ENCODE measurements around the gene FAM180B.

Gene FAM180B

DNA sequence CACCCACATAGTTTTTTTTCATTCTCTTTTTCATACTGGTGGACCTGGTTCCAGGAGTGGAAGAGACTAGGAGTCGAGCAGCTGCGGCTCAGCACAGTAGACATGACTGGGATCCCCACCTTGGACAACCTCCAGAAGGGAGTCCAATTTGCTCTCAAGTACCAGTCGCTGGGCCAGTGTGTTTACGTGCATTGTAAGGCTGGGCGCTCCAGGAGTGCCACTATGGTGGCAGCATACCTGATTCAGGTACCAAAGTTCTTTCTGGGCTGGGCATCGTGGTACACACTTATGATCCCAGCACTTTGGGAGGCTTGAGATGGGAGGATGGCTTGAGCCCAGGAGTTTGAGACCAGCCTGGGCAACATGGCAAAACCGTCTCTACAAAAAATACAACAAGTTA lies 16.8 kb upstream of the FAM180B start:
- DNase-seq, result no peak

DNA sequence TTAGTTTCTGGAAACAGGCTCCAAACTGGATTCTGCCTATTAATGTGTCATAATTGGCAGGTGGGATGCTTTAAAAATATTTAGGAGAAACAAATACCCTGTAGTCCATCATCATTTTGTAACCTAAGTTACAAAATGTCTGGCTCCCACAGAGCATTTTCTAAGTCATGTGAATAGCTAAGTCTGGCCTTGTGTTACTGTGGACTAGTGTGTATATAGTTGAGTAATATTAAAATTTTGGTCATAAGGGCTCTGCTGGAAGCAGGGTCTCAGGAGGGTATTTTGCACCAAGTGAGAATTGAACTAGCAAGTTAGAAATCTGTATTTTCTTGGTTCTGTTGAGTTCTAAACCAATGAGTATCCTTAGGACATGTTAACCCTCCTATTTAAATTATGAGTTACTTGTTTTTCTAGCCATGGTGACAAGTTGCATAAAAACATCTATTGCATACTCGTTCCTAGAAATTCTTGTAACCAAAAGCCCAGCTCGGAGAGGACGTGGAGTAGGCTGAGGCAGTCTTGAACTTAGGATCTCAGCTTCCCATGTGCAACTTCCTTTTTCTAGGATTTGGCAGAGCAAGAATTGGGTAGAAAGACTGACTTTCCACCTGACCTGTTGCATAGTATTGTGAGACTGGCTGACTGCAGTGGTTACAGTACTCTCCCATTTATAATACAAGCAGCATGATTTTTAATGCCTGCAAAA lies 15.7 kb upstream of the FAM180B start:
- DNase-seq, result no peak

DNA sequence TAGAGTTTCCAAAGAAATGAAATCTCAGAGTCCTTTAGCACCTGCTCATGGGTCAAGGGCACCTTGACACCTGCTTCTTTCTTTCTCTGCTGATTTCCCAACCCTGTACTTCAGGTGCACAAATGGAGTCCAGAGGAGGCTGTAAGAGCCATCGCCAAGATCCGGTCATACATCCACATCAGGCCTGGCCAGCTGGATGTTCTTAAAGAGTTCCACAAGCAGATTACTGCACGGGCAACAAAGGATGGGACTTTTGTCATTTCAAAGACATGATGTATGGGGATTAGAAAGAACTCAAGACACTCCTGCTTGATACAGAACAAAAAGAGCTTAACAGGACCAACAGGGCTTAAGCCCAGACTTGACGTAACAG lies 15.1 kb upstream of the FAM180B start:
- DNase-seq, result no peak

DNA sequence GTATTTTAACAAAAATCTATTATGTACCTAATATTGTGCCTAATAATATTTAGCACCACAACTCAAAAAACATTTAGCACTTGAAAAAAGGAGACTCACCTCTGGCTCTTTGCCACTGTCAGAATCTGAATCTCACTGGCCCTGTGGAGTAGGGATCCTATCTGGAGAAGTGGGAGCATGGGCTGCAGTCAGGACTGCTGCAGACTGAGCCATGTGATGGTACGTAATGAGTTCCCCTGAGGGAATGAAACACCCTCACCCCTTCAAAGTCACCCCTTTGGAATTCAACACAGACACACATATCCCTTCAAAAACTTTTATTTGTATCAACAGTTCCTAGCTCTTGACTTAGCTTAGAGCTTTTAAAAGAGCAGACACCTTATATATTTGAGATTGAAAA lies 14.6 kb upstream of the FAM180B start:
- DNase-seq, result no peak

DNA sequence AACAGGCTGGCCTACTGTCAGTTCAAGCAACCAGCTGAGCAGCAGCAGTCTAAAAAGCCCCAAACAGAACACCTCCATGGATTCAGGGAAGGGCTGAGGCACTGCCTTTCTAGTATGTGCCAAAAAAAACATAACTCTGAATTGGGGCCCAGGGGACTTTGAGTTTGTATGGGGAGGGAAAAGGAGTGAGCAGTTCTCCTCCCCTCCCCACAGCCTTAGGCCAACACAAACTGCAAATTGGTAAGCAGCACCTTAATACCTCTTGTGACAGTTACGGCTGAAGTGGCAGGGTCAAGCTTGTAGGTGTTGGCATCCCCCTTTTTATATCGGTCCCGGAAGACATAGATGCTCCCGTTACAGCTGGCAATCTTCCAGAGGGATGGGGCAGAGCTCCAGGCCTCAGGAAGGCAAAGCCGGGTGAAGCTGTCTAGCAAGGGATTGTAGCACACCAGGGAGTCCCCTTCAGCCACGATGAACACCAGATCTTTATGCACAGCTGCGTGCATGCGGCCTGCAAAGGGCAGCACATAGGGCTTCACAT lies 13.7 kb upstream of the FAM180B start:
- DNase-seq, result no peak

DNA sequence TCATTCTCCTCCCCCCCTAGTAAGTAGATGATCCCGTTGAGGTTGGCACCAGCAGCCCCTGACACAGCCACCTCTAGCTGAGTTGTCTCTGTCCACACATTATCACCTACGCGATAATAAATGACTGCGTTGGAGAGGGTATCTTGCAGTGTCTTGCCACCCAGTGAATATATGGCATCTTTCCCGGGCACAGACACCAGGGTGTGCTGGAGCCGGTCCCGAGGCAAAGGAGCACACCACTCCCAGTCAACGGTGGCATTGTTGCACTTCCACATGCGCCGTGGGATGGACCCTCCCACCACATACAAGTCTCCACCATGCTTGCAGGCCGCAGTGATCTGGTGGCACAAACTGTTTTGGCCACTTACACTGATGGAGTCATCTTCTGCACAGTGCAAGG lies 13.2 kb upstream of the FAM180B start:
- DNase-seq, result no peak

DNA sequence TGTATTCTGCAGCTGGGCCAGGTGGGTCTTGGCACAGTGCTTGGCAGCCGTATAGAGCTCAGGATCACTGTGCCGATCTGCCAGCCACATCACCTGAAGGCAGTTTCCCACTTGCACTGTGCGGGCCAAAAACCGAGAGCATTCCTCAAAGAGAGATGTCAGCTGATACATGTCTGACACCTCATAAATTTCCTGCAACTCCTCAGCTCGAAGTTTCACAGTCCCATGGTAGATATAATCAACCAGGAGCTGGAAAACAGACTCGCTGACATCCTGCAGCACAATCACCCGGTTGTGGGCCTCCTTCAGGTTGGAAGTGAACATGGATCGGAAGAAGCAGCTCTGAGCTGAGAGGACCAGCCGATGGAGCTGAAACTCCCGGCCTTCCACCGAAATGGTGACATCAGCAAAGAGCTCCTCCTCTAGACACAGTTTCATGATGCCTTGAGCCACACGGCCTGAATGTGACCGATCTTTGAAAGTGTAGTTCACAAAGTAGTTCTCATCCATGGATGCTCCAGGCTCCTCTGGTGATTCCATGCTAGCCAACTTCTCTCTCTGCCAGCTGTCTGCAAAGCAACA lies 8.9 kb upstream of the FAM180B start:
- no peak for DNase-seq

DNA sequence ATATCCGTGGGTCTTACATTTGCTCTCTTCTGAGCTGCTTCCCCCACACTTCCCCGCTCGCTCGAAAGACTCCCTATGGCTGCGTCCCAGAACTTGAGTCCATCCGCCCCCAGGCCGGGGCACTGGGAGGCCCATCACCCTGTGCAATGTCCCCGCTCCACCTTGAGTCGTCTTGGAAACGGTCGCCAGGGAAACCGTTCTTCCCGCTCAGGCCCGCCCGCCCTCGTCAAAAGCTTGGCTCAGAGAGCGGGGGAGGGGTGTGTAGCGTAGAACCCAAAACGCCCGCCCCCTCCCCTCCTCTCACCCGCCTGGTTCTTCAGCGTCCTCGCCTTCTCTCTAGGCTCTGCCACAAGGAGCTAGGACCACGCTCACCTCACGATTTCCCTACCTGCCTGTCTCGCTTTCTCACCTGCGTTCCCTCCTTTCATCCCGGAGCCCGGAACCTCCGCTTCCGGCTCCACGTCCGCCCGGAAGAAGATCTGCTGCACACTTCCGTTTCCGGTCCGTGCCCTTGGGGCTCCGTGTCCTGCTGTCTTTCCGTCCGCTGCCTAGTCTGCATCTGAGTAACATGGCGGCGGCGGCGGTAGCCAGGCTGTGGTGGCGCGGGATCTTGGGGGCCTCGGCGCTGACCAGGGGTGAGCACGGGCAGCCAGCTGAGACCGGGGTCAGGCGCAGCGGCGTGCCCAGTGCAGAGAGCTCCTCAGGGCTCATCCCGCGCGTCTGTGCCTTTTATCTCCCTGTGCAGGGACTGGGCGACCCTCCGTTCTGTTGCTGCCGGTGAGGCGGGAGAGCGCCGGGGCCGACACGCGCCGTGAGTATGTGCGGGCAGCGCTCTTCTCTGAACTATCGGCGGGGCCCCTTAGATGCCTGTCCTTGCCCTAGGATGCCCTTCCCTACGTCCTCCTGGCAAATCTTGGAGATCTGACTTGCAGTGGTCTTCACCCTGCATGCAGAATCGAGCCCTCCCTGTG lies 7.7 kb upstream of the FAM180B start, which contains the start of the genes KBTBD4 and NDUFS3:
TSS of gene KBTBD4 (minus strand) at position 447 of the 971 bp plus-strand sequence. CDS start at position 428, 19 bp downstream.
TSS of gene NDUFS3 (plus strand) at position 551 of the 971 bp plus-strand sequence. CDS start at position 569, 18 bp downstream.
- peak; percentile 88 to 90 for DNase-seq

DNA sequence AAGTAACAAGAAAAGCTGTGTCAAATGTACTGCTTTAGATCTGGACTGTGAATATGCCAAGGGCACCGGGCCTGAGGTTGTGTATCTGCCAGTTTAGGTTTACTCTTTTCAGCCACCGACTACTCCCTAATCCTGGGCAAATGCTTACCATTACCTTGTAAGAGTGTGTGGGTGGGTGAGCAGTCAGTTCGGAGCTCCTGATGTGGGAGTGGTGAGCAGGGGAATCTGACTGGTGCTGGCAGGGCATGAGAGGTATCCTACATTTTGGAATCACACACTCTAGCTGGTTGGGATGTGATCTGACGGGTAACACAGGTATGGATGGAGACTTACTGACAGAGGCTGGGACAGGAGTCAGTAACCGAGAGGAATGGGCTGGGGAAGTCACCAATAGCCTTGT lies 2.6 kb upstream of the FAM180B start:
- DNase-seq, result no peak

DNA sequence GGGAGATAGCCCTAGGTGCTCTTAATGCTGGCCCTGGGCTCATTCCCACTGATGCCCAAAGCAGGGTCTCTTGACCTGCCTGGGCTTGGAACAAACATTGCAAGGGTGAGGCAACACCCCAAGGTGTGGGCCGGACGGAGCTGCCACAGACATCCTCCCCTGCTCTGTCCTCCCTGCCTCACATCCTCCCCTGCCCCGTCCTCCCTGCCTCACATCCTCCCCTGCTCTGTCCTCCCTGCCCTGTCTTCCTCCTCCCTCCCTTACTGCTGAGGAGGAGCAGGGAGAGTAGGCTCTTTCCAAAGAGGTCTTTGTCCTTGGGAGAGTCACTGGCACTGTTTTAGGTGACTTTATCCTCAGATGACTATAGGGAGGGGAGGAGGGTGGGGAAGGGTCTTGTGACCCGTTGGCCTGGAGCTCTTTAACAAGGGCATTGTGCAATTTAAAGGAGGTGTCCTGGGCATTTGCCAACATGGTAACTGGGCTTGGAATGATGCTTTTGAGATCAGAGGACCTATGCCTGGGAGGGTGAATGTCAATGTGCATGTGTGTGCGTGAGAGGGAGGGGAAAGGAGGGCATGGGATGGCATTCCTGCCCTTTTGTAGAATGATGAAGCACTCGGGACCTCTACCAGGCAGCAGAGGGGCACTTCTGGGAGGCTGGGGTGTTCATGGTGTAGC lies 700 bp downstream of the FAM180B start:
- no peak for DNase-seq

DNA sequence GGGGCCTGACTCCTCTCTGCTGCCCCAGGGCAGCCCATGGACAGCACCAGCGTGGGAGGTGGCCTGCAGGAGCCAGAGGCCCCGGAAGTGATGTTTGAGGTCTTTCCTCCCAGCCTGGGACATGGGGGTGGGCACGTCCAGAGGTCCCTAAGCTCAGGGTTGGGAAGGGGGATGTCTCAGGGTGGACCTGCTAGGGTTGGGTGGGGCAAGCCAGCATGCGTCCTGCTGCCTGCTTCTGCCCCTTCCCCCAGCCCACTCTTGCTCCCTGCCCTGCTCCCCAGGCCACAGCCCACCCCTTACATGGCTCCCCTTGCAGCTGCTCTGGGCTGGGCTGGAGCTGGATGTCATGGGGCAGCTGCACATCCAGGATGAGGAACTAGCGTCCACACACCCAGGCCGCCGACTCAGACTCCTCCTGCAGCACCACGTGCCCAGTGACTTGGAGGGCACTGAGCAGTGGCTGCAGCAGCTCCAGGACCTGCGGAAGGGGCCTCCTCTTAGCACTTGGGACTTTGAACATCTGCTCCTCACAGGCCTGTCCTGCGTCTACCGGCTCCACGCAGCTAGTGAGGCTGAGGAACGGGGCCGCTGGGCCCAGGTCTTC lies 1.3 kb downstream of the FAM180B start:
- no peak for DNase-seq

DNA sequence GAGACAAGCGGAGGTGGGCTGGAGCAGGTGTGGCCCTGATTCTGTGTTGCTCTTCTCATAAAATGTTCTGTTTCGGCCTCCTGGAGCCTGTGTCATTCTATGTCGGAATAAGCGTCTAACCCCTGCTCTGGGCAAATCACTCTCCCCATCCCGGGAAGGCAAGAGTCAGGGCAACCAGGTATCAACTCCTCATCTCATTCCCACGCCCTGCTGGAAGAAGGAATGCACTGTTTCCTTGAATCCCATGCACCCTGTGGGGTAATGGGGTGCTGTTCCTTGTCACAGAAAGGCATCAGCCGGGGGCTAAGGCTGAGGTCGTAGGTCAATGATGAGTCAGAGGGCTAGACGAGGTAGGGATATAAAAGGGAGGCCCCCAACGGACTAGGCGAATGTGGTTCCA lies 2.6 kb downstream of the FAM180B start:
- no peak for DNase-seq

DNA sequence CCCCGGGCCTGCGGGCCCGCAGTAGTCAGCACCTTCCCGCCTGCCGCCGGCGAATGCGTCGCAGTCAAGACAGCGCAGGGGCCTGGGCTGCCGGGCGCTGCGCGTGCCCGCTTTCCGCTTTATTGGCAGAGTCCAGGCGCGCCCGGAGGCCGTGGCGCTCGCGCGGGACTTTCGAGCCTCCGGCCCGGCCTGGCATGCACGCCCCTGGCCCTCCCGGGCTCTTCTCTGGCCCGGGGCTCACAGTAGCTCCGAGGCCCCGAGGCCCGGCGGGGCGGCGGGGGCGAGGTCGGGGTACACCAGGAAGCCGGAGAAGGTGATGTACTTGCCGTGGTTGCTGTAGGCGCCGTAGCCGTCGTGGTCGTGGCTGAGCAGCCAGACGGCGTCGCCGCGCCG lies 3.1 kb downstream of the FAM180B start:
- DNase-seq, result no peak

DNA sequence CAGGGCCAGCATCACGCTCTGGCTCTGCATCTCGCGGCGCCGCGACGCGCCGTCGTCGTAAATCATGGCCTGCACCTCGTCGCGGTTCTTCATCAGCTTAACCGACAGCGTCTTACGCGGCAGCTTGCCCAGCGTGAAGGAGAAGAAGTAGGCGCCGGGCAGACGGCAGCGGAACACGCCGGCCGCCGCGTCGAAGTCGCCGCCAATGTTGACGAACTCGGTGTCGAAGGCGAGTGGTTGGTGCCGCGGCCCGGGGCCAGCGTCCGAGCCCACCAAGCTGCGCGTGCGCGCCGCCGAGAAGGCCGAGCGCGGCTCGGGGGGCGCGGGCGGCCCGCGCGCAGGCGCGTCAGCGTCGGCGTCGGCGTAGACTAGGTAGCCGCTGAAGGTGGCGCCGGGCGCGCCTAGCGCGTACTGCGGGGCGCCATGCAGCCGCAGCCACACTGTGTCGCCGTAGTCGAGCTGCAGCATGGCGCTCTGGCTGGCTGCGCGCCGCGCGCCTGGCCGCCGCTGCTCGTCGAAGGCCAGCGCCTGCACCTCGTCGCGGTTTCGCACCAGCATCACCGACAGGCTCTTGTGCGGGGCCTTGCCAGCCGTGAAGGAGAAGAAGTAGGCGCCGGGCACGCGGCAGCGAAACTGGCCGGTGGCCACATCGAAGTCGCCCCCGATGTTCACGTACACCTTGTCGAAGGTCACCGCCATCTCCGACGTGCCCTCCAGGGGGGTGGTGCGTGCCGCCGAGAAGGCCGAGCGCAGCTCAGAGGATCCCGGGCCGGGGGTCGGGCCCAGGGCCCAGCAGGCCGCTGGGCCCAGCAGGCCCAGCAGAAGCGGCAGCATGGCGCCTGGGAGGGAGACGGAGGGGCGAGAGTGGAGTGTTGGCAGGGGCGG lies 3.7 kb downstream of the FAM180B start:
- no peak for DNase-seq

DNA sequence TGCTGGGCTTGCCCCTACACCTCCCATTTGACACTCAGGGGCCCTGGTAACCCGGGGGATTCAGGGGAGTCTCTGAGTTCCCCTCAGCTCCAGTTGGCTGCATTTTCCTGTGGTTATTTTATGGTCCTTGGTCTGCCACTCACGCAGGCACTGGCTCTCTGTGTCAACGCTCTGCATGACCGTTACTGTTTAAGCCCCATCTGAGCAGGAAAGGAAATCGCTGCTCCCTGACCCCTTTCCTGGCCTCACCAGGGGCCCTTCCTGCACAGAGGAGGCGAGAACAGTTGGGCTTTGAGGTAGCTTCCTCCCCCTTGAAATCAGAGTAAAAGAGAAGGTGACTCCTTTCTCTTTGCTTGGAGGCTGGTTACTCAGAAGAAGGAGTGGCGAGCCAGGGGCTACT lies 5.3 kb downstream of the FAM180B start:
- no peak for DNase-seq

DNA sequence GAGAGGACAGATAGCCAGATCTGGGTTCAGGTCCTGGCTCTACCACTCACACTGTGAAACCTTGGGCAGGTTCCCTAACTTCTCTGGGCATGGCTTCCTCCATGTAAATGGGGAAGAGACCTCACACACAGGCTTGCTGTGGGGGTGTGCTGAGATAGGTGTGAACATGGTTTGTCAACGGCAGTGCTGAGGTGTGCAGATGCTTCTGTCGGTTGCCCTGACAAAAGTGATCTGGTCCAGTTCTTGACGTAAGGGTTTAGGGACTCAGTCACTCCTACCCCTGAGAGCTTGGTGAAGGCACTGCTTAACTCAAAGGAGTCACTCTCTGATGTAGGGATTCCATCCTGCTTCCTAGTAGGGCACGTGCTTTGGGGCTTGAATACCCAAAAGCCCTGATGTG lies 5.8 kb downstream of the FAM180B start:
- no peak for DNase-seq

DNA sequence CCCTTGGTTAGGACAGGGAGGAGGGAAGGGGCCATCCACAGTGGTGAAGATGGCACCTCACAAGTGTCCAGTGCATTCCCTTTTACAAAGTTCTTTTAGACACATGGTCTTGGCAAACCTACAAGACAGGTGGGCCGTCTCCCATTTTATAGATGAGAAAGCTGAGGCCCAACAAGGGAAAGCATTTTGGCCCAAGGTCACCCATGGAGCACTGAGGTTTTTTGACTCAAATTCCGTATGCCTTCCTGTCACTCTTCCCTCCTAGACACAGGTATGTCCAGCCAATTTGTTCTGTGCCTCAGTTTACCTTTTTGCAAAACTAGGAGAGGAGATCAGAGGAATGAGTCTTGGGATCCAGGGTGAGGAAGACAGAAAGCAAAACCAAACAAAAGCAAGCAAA lies 6.5 kb downstream of the FAM180B start:
- no peak for DNase-seq

DNA sequence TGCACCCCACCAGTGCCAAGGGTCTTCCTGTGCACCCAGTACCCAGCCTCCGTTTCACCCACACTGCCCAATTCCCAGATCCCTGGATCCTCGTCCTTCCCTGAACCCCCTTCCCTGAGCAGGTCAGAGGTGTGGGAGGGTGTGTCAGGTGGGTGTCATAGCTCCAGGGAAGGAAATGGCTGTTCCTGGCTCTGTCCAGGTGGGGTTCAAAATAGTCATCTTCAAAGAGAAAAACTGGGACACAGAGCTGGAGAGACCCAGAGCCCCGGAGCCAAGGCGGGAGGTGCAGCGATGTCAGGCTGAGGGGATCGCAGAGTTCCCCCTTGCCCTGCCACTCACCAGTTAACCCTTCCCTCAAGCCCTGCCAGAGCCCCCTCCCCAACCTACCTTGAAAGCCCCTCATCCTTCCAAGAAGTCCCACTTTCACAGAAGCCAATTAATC lies 7.0 kb downstream of the FAM180B start:
- DNase-seq, result no peak

DNA sequence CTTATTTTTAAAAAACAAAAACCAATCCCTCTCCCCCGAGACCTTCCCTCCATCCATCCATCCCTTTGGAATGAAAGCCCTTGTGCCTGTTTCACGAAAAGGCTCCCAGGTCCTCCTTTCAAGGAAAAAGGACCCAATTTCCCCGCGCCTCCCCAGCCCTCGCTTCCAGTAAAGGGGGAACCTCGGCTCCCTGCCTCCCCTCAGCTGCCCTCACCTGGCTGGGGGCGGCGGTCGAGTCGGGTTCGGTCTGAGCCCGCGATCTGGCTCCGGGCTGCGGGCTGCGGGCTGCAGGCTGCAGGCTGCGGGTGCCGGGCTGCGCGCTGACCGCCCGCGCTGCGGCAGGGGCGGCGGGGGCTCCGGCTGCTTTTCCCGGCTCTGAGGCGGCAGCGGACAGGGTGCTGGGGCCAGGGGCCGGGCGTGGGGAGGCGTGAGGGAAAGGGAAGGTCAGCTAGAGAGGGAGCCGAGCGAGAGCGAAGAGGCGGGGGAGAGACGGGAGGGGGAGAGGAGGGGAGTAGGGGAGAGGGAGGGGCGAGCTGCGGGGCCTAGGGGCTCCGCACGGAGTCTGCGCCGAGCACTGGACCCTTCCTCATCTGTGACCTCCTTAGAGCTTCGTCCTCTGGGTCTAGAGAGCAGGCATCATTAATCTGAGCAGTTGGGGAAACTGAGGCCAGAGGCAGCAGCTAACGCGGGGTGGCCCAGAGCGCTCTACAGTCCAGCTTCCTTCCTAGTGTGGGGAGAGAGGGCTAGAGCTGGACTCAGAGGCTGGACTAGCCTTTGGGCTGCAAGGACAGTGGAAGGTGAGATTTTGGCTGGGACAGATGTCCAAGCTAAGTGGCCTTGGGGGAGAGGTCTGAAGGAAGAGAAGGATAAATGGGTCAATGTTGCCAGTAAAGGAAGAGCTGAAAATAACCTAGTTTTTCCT lies 7.7 kb downstream of the FAM180B start, which contains the start of gene C1QTNF4:
TSS of gene C1QTNF4 (minus strand) at position 478 of the 922 bp plus-strand sequence. CDS start 3,601 bp downstream, outside the sequence.
- DNase-seq, result no peak

DNA sequence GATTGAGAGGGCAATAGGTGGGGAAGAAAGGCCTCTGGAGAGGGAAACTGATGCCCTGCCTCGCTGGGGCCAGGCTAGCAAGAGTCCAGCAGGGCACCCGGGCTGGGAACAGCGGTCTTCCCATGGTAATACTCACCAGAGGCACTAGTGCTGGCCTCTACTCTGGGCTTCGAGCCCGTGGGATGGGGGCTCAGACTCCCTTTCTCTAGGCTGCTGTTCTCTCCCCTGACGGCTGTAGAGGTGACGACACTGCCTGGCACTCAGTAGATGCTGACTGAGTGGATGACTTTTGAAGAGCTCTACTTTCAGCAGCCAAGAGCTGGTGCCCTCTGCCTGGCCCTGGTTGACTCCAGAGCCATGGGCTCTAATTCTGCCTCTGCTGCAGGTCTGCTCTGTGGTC lies 8.6 kb downstream of the FAM180B start:
- DNase-seq, result no peak
